Measurements from ENCODE around the gene ZNF277.
A peak's percentile ranks its signal among the peaks of the same experiment; 100 is the strongest.

ZNF277 gene

DNA sequence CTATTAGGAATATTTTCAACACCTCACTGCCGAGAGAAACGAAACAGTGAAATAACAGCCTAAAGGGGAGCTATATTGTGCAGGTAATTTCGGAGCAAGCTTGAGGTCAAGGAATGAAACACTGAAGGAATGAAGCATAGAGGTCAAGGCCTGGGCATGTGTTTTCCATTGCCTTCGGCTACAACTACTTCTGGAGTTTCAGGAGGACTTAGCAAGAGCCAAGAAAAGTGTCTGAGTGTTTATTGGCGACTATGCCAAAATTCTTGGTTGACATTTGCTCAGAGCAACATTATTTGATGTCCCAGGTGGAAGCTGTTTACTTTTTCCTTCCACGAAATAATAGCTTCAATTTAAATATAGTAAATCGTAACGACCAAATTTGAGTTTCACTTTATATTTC is 154.2 kb downstream of the ZNF277 start:
- DNase-seq: no peak

DNA sequence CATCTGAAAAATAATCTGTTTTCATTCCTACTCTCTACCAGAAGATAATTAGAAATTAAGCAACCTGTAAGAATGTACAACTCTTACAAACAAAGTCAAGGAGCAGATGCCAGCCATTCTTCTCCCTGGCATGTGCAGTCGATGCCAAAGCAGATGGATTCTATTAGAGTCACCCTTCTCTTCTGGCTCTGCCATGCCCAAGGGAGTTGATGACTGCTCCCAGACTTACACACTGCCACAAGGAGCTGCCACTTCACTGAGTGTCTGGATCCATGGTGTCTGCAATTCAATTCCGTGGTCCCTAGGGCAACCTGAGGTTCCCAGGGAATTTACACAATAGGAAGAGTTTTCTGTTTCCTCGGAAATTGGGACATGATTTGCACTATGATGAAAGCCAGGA is 154.7 kb downstream of the ZNF277 start:
- DNase-seq: no peak

- no peak for DNase-seq
Observed at GRCh38 chr7:112362053-112362650, 155.7 kb downstream of the ZNF277 start.

DNA sequence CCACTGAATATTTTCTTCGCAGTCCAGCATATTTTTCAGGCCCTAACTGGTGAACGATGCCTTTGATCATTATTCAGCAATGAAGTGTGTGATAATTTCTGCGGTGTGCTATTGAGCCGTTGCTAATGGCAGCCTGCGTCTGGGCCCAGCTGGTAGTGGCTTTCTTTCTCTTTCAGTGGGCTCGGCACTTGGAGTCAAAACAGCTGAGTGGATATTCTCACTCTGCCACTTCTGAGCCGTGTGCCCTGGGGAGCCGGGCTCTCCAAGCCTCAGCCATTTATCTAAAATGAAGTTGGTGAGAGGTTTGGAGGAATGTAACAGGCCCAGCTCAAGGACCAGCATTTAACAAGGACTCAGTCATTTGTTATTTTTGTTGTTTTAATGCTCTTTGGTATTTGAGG is 156.2 kb downstream of the ZNF277 start:
- DNase-seq: no peak

GRCh38 chr7:112364388-112364787 is 157.9 kb downstream of the ZNF277 start:
- no peak for DNase-seq

DNA sequence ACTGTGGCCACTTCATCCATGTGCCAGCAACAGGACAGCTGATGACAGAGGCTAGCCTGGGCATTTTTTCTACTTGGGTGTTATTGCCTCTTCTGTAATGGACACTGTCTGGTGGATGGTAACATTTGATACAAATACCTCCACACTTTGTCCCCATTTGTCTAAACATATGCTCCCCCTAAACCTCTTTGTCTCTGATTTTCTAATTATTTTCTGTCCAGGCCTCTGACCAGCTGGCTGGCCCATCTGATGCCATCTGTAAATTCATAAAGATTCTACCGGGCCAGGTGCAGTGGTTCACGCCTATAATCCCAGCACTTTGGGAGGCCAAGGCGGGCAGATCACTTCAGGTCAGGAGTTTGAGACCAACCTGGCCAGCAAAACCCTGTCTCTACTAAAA is 159.1 kb downstream of the ZNF277 start:
- no peak for DNase-seq

DNA sequence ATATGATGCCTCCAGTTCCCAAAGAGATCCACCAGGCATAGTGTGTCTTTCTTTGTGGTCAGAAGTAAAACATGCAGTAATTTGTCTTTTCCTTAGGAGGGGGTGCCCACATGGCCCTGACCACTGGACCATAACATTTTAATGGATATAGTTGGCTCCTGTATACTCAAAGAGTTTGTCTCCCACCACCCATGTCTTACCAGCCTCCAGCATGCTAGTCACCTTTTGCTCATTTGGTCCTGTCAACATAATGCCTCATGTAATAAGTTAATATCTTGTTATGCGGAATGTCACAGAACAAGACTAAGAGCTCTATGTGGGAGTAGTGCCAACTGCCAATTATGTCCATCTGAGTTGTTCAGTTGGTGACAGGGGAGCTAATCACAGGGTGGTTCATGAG is 160.4 kb downstream of the ZNF277 start:
- no peak for DNase-seq

DNA sequence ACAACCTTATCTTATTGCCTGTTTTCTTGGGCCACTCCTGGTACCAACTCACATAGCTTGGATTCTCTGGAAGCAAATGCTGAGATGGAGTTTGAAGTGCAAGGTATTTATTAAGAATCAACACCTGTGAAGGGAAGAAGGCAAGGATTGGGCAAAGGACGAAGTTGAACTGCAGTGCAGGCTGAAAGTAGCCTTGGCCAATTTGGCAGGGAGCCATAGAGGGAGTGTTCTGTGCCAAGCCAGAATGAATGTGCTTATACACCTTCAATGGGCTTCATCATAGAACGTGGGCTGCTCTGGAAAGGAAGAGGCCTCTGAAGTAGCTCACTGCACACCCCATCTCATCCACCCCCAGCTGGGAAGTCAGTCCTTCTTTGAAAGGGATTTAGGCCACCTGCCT is 163.9 kb downstream of the ZNF277 start:
- no peak for DNase-seq

DNA sequence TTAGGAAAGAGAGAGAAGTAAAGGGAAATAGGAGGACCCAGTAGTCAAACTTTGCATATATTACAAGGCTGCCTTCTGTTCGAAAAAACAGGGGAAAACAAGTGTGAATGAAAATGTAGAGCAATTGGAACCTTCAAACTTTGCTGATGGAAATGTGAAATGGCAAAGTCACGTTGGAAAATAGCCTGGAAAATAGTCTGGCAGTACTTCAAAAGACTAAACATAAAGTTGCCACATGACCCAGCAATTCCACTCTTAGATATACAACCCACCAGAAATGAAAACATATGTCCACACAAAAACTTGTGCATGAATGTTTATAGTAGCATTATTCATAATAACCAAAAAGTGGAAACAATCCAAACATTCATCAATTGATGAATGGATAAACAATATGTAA is 165.2 kb downstream of the ZNF277 start:
- no peak for DNase-seq

GRCh38 chr7:112372101-112372500 is 165.6 kb downstream of the ZNF277 start:
- no peak for DNase-seq

DNA sequence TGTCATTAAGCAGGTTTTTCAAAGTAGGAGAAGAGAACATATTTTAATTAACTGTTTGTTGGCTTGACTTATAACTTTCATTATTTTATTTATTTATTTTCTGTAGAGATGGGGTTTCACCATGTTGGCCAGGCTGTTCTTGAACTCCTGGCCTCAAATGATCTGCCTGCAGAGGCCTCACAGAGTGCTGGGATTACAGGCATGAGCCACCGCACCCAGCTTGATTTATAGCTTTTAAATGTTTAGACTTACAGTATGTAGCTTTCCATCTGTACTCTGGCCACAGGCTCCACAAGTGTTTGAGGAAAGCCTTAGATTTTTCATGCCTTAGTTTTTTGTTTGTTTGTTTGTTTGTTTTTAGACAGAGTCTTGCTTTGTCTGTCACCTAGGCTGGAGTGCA is 171.1 kb downstream of the ZNF277 start:
- DNase-seq: no peak

- DNase-seq: no peak
Observed at GRCh38 chr7:112381311-112382091, 175.0 kb downstream of the ZNF277 start.

- no peak for DNase-seq
Observed at GRCh38 chr7:112383671-112384417, 177.3 kb downstream of the ZNF277 start.

DNA sequence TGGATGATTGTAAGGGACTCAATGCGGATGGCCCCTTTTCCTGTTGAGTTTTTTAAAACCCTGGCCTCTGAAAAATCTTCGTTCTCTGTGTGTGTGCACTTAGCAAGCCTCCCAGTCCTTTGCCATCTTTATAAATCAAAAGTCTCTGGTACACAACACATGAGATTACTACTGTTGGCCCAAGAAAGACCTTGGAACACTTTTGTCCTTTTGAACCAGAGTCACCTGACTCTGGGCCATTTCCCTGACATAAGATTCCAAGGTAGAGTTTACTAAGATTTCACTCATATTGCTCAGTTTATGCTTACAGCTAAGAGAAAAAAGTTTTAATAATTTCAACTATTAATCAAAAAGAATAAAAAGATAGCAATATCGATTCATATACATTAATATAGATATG is 179.0 kb downstream of the ZNF277 start:
- DNase-seq: no peak

- no peak for DNase-seq
Observed at GRCh38 chr7:112386619-112387018, 180.1 kb downstream of the ZNF277 start.

DNA sequence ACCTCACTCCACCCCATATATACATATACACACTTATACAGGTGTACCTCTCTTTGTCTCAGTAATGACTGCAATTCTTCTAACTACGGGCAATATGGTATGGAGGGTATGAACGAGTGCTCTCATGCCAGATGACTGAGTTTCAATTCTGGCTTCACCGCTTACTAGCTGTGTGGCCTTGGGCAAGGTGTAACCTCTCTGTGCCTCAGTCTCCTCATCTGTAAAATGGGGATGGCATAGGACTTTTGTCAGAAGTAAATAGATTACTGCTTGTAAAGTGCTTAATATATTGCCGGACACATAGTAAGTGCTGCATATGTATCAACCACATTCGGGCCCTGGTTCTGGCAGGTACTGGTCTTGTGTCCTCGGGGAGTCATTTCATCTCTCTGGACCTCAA is 183.7 kb downstream of the ZNF277 start:
- DNase-seq: no peak

GRCh38 chr7:112391079-112391821 is 184.8 kb downstream of the ZNF277 start:
- peak; percentile 23 to 26 for DNase-seq

DNA sequence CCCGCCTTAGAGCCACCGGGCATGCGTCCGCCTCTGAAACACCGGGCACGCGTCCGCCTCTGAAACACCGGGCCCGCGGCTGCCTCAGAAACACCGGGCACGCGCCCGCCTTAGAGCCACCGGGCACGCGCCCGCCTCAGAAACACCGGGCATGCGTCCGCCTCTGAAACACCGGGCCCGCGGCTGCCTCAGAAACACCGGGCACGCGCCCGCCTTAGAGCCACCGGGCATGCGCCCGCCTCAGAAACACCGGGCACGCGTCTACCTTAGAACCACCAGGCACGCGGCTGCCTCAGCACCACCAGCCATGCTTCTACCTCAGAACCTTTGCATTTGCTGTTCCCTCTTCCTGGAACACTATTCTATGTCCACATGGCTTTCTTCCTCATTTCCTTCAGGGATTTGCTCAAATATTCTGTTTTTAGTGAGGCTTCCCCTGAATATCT is 185.4 kb downstream of the ZNF277 start:
- DNase-seq: peak; percentile 46 to 51

All from stimulated activated CD4-positive, alpha-beta T cell treated with anti-CD3 and anti-CD28 coated beads, Interleukin-2, amount 100 ng/mL, for 48 hours (primary cell).